Liver (tissue), 9 donors: ENCODE results near the gene ANO10. TPM values are rescaled to one million over a fixed set of nuclear protein-coding genes. Genes with fewer than 3 reads are reported as not detected.

Experiments used
- DNase-seq: peaks from one replicate; pipeline ENCODE4 v3.0.0-alpha.2; 2017; ENCODE audit warnings: low spot score
- H3K27ac ChIP-seq, 2 donors: one replicate each; pipeline ENCODE4 v1.7.0; 2013; ENCODE audit warnings: inconsistent platforms in 2 of 2, low read length in 2 of 2, control low read depth in 1 of 2, low read depth in 1 of 2, mild to moderate bottlenecking in 1 of 2
- H3K27me3 ChIP-seq, 4 donors: one replicate each; pipeline versions ENCODE4 v1.6.1 to v1.7.0; 2013; ENCODE audit warnings: low read length in 3 of 4, inconsistent platforms in 1 of 4, mild to moderate bottlenecking in 1 of 4, moderate library complexity in 1 of 4; ENCODE audit not compliant: control insufficient read depth in 4 of 4, insufficient read depth in 4 of 4
- H3K36me3 ChIP-seq, 4 donors: one replicate each; pipeline versions ENCODE4 v1.6.1 to v1.7.0; 2013; ENCODE audit warnings: low read length in 3 of 4, mild to moderate bottlenecking in 3 of 4, low read depth in 1 of 4, moderate library complexity in 1 of 4; ENCODE audit not compliant: control insufficient read depth in 4 of 4, insufficient read depth in 3 of 4
- H3K4me1 ChIP-seq, 4 donors: one replicate each; pipeline versions ENCODE4 v1.6.1 to v1.7.0; 2013; ENCODE audit warnings: low read length in 3 of 4, mild to moderate bottlenecking in 3 of 4, moderate library complexity in 1 of 4; ENCODE audit not compliant: control insufficient read depth in 4 of 4, insufficient read depth in 4 of 4
- H3K4me3 ChIP-seq, 3 donors: one replicate each; pipeline versions ENCODE4 v1.6.1 to v1.7.0; 2013; ENCODE audit warnings: low read length in 3 of 3, control low read depth in 1 of 3, low read depth in 1 of 3, mild to moderate bottlenecking in 1 of 3
- H3K9ac ChIP-seq, 2 donors: one replicate each; pipeline ENCODE4 v1.7.0; 2013; ENCODE audit warnings: low read length in 2 of 2, mild to moderate bottlenecking in 2 of 2, moderate library complexity in 2 of 2, control low read depth in 1 of 2, low read depth in 1 of 2
- H3K9me3 ChIP-seq, 4 donors: one replicate each; pipeline versions ENCODE4 v1.6.1 to v1.7.0; 2013; ENCODE audit warnings: low read length in 3 of 4; ENCODE audit not compliant: control insufficient read depth in 4 of 4
- ATF3 ChIP-seq: IDR thresholded peaks from 2 replicates; pipeline ENCODE4 v1.6.1; 2016; ENCODE audit warnings: antibody characterized with exemption
- CTCF ChIP-seq: fragments of 150-350 bp; IDR thresholded peaks from 2 replicates; pipeline ENCODE4 v1.5.1; 2017; ENCODE audit warnings: improper control_type of control experiment, low read depth, low read length; ENCODE audit not compliant: missing input control
- EGR1 ChIP-seq, 2 donors: IDR thresholded peaks; 2 replicates each; pipeline ENCODE4 v1.6.1; 2016 to 2018; ENCODE audit warnings: antibody characterized with exemption in 2 of 2, low read depth in 2 of 2
- FOXA1 ChIP-seq: IDR thresholded peaks from 2 replicates; pipeline ENCODE4 v1.6.1; 2016; ENCODE audit warnings: antibody characterized with exemption
- FOXA2 ChIP-seq: IDR thresholded peaks from 2 replicates; pipeline ENCODE4 v1.6.1; 2016; ENCODE audit warnings: antibody characterized with exemption
- GABPA ChIP-seq, 2 donors: IDR thresholded peaks in 1 of 2; conservative IDR thresholded peaks in 1 of 2; 2 replicates each; pipeline ENCODE4 v1.6.1; 2016; ENCODE audit warnings: antibody characterized with exemption in 2 of 2, mild to moderate bottlenecking in 1 of 2, moderate library complexity in 1 of 2
- HNF4A ChIP-seq, 2 donors: conservative IDR thresholded peaks; 2 replicates each; pipeline ENCODE4 v1.6.1; 2016; ENCODE audit warnings: antibody characterized with exemption in 2 of 2, mild to moderate bottlenecking in 2 of 2
- HNF4G ChIP-seq: IDR thresholded peaks from 2 replicates; pipeline ENCODE4 v1.6.1; 2016; ENCODE audit warnings: antibody characterized with exemption
- JUND ChIP-seq, 2 donors: IDR thresholded peaks; 2 replicates each; pipeline ENCODE4 v1.6.1; 2016; ENCODE audit warnings: antibody characterized with exemption in 2 of 2
- NR2F2 ChIP-seq: IDR thresholded peaks from 2 replicates; pipeline ENCODE4 v1.6.1; 2016; ENCODE audit warnings: antibody characterized with exemption
- RAD21 ChIP-seq, 2 donors: IDR thresholded peaks; 2 replicates each; pipeline ENCODE4 v1.6.1; 2016; ENCODE audit warnings: antibody characterized with exemption in 2 of 2, mild to moderate bottlenecking in 2 of 2
- REST ChIP-seq: IDR thresholded peaks from 2 replicates; pipeline ENCODE4 v1.6.1; 2016; ENCODE audit warnings: antibody characterized with exemption, mild to moderate bottlenecking
- RXRA ChIP-seq, 2 donors: IDR thresholded peaks; 2 replicates each; pipeline ENCODE4 v1.6.1; 2017 to 2018; ENCODE audit warnings: antibody characterized with exemption in 2 of 2, mild to moderate bottlenecking in 1 of 2
- SP1 ChIP-seq: IDR thresholded peaks from 2 replicates; pipeline ENCODE4 v1.6.1; 2018; ENCODE audit warnings: antibody characterized with exemption, mild to moderate bottlenecking
- TAF1 ChIP-seq: conservative IDR thresholded peaks from 2 replicates; pipeline ENCODE4 v1.6.1; 2016; ENCODE audit warnings: antibody characterized with exemption, mild to moderate bottlenecking
- YY1 ChIP-seq: IDR thresholded peaks from 2 replicates; pipeline ENCODE4 v1.6.1; 2016; ENCODE audit warnings: antibody characterized with exemption, mild to moderate bottlenecking
- ZBTB33 ChIP-seq: IDR thresholded peaks from 2 replicates; pipeline ENCODE4 v1.6.1; 2016; ENCODE audit warnings: antibody characterized with exemption
- WGBS: extraction: QIAGEN DNeasy Blood & Tissue Kit; methylation state at CpG from one replicate; pipeline ENCODE4 v1.1.7; 2013; 5-methylcytosine and 5-hydroxymethylcytosine counted together
- polyA plus RNA-seq, 2 donors: library from polyadenylated mRNA; stranded (reverse) in 1 of 2; unstranded in 1 of 2; fragments of 200-250 nt in 1 of 2; fragments of >200 nt in 1 of 2; fragmentation: Nextera tagmentation in 1 of 2; extraction: Ambion mirVana in 1 of 2; gene quantifications; one replicate each; pipeline versions ENCODE4 v1.2.1 to v1.2.3, GENCODE V29; 2013 to 2015
- total RNA-seq, 2 donors: library from RNA; depleted of rRNA; stranded (reverse); fragments of >200 nt; gene quantifications; one replicate each; pipeline ENCODE4 v1.2.3, GENCODE V29; 2014
- donor health status: healthy.
- donor health status: healthy.
- donor health status: healthy.
- donor health status: healthy.
- donor health status: healthy.

The ANO10 gene
- total and polyA plus RNA-seq, 4 donors: 5.6 to 8.7 (median 6.8) TPM

- 96% methylated on average over 3 of the region's 3 CpGs for WGBS
- no peaks in the 10 kb centered on the region for H3K36me3 ChIP-seq
- TF ChIP-seq YY1 (no peak), CTCF (no peak), FOXA2 (no peak), SP1 (no peak), TAF1 (no peak), REST (no peak), ATF3 (no peak), NR2F2 (no peak), EGR1 (IDR thresholded peaks at IDR 0.05; ENCODE audit: low read depth in 2 of 2) (no peak), ZBTB33 (no peak), GABPA (IDR thresholded peaks at IDR 0.05 in 1 of 2, conservative IDR thresholded peaks at IDR 0.05 in 1 of 2) (no peak), FOXA1 (no peak), JUND (IDR thresholded peaks at IDR 0.05) (no peak), RXRA (IDR thresholded peaks at IDR 0.05) (no peak)
- no peaks in the 10 kb centered on the region for H3K27me3 ChIP-seq
- no peak overlapping the region for H3K27ac ChIP-seq
- no peak overlapping the region for H3K4me3 ChIP-seq
- DNase-seq: no peak
- H3K9me3 ChIP-seq: no peaks in the 10 kb centered on the region
- H3K9ac ChIP-seq: no peak overlapping the region
- H3K4me1 ChIP-seq: peaks cover 0 to 7% (median 0%) of the 10 kb centered on the region in 4 donors
Measured at GRCh38 chr3:43640681-43641080, 18.9 kb upstream of the ANO10 start.

GRCh38 chr3:43638594-43639447, 17.0 kb upstream of the ANO10 start:
- 69% methylated on average over 9 of the region's 9 CpGs for WGBS

More at GRCh38 chr3:43638594-43639447, 17.0 kb upstream of the ANO10 start:
- no peaks in the 10 kb centered on the region for H3K9me3 ChIP-seq
- DNase-seq: peak; percentile 62
- H3K9ac ChIP-seq: no peak overlapping the region
- TF ChIP-seq YY1 (no peak), GABPA (IDR thresholded peaks at IDR 0.05 in 1 of 2, conservative IDR thresholded peaks at IDR 0.05 in 1 of 2) (no peak), ATF3 (no peak), HNF4A (conservative IDR thresholded peaks at IDR 0.05) (no peak), RAD21 (IDR thresholded peaks at IDR 0.05) (peak in 1 of 2 donors; percentile 22), HNF4G (no peak), FOXA2 (no peak)
- H3K36me3 ChIP-seq: no peaks in the 10 kb centered on the region
- H3K4me3 ChIP-seq: no peak overlapping the region
- no peaks in the 10 kb centered on the region for H3K27me3 ChIP-seq
- no peak overlapping the region for H3K27ac ChIP-seq
- peaks cover 0 to 7% (median 0%) of the 10 kb centered on the region in 4 donors for H3K4me1 ChIP-seq
